NCI-H82 treated with DMSO at 0.1 percent for 48 hours (cell line): ENCODE results near the gene GAS6.
"Not testable (repeated sequence)": the region's sequence is repeated elsewhere in the genome, so short reads cannot be mapped to it uniquely, and the experiment has no call there.

Experiments
- DNase-seq: peaks from one replicate; lab custom pipeline; 2025; ENCODE audit not compliant: unreplicated experiment; lab: John Stamatoyannopoulos, UW

Gene GAS6

GRCh38 chr13:113874579-113875428 is 10.9 kb upstream of the GAS6 start:
- no peak for DNase-seq

- no peak for DNase-seq
Measured at GRCh38 chr13:113874177-113874576, 10.3 kb upstream of the GAS6 start.

GRCh38 chr13:113869263-113869662 is 5.4 kb upstream of the GAS6 start:
- DNase-seq = no peak

GRCh38 chr13:113867913-113868312 is 4.0 kb upstream of the GAS6 start:
- not testable (repeated sequence) for DNase-seq

- DNase-seq = no peak
Measured at GRCh38 chr13:113865427-113865826, 1.6 kb upstream of the GAS6 start.

GRCh38 chr13:113864273-113864890 is 506 bp upstream of the GAS6 start:
- DNase-seq = no peak

- DNase-seq = no peak
Measured at GRCh38 chr13:113862931-113863523, 849 bp downstream of the GAS6 start.

GRCh38 chr13:113862191-113862930 is 1.5 kb downstream of the GAS6 start:
- DNase-seq = no peak

GRCh38 chr13:113861433-113862030 is 2.3 kb downstream of the GAS6 start:
- DNase-seq = no peak

GRCh38 chr13:113860665-113861432 is 3.0 kb downstream of the GAS6 start:
- DNase-seq = no peak

- no peak for DNase-seq
Measured at GRCh38 chr13:113860051-113860664, 3.7 kb downstream of the GAS6 start.

- no peak for DNase-seq
Measured at GRCh38 chr13:113859311-113860050, 4.4 kb downstream of the GAS6 start.

GRCh38 chr13:113857531-113858195 is 6.2 kb downstream of the GAS6 start:
- no peak for DNase-seq

- DNase-seq = no peak
Measured at GRCh38 chr13:113856716-113857065, 7.2 kb downstream of the GAS6 start.

- DNase-seq = no peak
Measured at GRCh38 chr13:113855931-113856715, 7.8 kb downstream of the GAS6 start.

GRCh38 chr13:113855012-113855921 is 8.6 kb downstream of the GAS6 start:
- no peak for DNase-seq
